Measurements from ENCODE around the gene FXYD6.

DNA sequence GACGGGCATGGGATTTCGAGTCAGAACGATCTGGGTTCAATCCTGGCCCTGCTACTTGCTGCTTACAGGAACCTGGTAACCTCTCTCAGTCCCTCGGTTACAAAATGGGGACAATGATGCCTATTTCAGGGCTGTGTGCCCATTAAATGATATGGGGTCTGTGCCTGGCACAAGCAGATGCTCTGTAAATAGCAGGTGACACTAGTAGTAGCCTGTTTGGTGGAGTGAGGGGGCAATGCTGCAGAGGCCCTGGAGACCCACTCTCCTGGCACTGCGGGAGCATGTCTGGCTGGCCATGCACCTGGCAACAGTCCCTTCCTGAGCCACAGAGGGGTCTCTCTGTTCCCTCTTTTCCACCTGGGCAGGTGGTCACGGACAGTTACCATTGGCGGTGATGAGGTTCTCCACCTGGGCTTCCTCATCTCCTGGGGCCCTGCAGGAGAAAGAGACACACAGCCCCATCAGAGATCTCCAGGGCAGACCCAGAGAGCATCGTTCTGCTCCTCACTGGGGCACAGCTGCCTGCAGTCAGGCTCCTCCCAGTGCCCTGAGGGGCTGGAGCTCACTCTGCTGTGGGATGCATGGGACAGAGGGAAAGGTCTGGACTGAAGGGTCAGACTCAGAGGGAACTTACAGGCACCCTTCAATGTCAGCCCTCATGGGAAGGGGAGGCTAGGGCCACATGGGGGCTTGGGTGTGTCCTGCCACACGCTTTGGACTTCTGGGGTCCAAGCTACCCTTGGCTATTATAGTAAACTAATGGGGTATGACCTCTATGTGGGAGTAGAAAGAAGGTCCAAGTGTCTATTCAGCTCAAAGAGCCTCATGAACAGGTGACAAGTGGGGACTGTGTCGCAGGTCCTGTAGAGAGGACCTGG lies 36.3 kb downstream of the FXYD6 start:
- TF ChIP-seq GATA3 (IDR thresholded peaks at IDR 0.05; ENCODE audit: low read depth, low read length) (no peak), GATA2 (IDR thresholded peaks at IDR 0.05; ENCODE audit: low read depth, low read length) (no peak)
